OCI-M1 (cell line): Measurements from ENCODE around the gene NT5DC4.

ENCODE experiments used
- DNase-seq: peaks from one replicate; lab custom pipeline; 2025; lab: John Stamatoyannopoulos, UW

The NT5DC4 gene

GRCh38 chr2:112723547-112723940 lies 2.7 kb downstream of the NT5DC4 start:
- DNase-seq: no peak

DNA sequence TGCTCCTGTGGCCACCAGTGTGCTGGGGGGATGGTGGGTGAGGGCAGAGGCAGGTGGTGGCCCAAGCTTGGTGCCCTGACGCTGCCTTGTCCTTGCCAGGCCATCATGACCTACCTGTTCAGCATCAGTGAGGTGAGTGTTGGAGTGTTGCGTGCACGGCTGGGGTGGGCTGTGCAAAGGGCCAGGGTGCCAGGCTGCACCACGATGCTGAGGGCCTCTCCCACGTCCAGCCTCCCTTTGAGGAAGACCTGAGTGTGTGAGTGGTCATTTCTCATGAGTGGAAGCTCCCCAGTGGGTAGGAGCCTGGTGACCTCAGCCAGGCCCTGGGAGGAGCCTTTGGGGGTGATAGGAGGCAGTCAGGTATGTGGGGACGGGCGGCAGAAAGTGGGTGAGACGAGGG lies 3.2 kb downstream of the NT5DC4 start:
- no peak for DNase-seq

DNA sequence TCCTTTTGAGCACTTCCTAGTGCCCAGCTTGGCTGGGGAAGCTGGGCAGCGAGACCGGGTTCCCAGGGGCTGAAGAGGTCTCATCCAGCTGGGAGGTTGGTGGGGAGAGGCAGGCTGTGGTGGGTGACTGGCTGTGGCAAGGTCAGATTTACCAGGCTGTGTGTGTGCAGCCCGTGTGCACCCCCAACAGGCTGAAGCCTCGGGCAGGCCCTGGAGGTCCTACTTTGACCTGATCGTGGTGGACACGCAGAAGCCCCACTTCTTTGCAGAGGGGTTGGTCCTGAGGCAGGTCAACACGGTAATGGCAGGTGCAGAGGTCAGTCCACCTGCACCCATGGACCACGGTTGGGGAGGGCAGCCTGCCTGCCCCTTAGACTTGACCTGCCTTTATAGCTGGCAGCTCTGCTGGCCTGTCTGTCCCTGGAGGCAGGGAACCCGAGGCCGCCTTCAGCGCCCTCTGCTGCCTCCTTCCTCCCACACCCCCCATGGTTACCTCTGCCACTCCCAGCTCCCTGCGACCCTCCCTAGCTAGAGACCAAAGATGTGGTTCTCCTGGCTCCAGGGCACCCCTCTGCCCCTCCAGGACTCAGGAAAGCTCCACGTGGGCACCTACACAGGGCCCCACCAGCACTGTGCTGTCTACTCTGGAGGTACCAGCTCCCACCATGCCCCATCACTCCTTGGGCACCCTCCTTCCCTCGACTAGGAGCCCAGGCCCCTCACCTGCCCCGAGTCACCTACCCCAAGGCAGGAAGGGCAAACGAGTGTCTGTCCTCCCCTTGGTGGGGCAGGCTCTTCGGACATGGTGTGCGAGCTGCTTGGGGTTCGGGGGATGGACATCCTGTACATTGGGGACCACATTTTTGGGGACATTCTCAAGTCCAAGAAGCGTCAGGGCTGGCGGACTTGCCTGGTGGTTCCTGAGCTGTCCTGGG lies 4.0 kb downstream of the NT5DC4 start:
- peak; percentile 74 for DNase-seq

- DNase-seq: peak; percentile 10
These were observed 5.0 kb downstream of the NT5DC4 start for GRCh38 chr2:112725545-112726457.

GRCh38 chr2:112726487-112727190 lies 5.8 kb downstream of the NT5DC4 start:
- peak; percentile 95 for DNase-seq

DNA sequence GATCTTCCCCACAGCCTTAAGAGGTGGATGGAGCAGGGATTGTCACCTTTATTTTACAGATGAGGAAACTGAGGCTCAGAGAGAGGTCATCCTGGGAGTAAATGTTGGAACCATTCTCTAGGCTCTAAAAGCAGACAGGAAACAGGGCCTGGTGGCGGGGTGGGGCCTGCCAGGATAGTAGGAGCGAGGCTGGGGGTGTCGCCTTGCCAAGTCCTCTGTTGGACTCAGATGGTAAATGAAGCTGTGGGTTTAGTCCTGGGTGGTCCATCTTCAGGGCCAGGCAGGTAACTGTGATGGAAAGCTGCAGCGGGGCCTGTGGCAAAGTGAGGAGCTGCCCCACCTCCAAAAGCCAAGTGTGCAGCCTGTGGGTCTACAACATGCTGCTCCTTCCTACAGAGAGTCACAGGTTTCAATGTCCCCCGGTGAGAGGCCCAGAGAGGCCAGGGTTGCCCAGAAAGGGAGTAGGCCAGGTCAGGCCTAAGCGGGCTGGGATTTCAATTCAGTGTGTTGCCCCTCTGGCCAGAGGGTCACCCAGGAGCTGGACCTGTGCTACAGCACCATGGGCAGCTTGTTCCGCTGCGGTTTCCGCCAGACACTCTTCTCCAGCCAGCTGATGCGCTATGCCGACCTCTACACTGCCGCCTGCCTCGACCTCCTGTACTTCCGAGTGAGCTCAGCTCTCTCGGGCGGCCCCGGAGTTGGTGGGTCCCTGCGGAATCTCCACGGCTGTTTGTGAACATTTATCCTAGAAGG lies 6.6 kb downstream of the NT5DC4 start:
- no peak for DNase-seq

GRCh38 chr2:112728029-112728362 lies 7.2 kb downstream of the NT5DC4 start:
- DNase-seq: peak; percentile 56

DNA sequence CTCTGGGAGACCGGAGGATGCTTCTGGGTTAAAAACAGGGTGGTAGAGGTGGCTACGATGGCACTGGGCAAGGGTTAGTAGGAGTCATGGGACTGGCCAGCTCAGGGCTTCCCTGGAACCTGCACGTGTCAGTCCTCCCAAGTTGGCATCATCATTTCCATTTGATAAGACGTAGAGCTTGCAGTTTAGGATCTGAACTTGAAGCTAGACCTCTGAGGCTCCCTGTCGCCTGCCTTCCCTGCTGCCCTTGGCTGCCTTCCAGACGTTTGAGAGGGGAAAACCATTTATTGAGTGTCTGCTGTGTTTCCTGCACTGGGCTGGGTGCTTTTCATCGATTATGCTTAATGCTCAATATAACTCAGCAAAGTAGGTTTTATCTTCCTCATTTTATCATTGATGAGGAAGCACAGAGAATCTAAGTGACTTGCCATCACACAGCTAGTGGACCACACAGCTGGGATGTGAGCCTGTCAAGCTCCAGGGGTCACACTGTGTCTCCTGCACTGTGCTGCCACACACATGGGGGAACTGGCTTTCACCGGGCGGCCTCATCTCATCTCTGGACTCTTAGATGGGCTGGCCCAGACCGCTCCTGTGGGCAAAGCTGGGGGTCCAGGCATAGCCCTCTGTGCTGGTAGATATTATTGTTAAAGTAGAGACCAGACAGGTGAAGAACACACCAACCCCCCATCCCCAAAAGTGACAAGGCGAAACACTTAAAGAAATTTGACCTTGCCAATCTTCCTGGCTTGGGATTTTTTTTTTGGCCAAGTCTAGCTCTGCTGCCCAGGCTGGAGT lies 7.8 kb downstream of the NT5DC4 start:
- DNase-seq: peak; percentile 56

DNA sequence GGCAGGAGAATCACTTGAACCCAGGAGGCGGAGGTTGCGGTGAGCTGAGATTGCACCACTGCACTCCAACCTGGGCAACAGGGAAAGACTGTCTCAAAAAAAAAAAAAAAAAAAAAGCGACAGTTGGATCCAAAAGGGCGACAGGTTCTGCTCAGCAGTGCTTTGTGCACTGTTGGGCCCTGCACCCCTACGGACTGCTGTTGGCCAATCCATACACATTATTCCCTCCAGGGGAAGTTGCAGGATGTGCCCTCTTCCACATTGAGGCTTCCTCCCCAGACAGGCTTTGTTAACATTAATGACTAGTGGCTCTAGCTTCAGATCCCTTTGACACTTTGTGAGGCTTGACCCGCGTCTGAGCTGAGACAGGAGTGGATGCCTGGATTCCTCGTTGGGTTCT lies 9.4 kb downstream of the NT5DC4 start:
- DNase-seq: no peak

GRCh38 chr2:112730791-112731190 lies 10.0 kb downstream of the NT5DC4 start:
- DNase-seq: no peak

DNA sequence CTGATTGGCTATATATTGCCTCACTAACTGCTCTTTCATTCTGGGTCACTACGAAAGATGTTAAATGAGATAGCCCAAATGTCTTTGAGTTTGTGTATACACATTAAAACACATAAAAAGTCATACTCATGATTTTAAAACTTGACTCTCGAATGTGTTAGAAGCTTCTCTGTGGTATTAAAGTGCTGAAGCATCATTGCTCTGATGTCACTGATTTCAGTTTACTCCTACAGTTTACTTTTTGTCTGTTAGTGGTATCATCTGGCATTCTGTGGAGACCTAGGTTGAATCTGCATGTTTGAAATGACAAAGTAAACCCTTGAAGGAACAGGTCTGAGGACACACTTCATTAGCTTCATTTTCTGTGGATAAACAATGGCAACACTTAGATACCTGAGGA lies 10.7 kb downstream of the NT5DC4 start:
- DNase-seq: no peak

GRCh38 chr2:112733456-112733855 lies 12.6 kb downstream of the NT5DC4 start:
- no peak for DNase-seq

- DNase-seq: no peak
These were observed 13.1 kb downstream of the NT5DC4 start for GRCh38 chr2:112733871-112734270.

GRCh38 chr2:112737542-112738232 lies 16.9 kb downstream of the NT5DC4 start:
- no peak for DNase-seq

DNA sequence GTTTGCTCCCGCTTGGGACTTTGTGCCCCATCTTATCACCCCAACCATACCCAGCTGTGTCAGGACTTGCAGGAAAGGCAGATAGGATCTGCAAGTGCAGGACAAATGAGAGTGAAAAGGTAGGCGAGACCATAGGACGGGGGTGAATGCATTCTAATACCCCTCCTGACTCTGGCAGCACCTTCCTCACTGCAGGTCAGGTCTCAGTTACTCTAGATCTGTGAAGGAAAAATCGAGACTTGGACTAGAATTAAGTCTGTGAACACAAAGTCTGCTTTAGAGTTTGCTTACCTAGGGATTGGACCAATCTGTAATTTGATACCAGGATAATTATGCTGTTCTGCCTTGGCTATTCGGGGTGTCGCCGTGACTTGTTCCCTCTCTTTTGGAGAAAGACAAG lies 19.7 kb downstream of the NT5DC4 start:
- no peak for DNase-seq

- peak; percentile 82 for DNase-seq
These were observed 29.1 kb downstream of the NT5DC4 start for GRCh38 chr2:112749755-112750559.

DNA sequence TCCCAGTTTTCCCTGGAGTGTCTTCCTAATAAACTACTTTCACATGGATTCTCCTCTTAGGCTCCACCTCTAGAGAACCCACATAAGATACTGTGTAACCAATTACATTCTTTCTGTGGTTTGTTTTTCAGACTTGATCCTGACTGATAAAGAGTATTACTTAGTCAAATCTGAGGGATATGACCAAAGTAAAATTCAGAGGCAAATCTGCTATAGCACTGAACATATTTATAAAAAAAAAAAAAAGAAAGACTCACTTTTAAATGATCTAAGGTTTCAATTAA lies 29.7 kb downstream of the NT5DC4 start:
- no peak for DNase-seq

GRCh38 chr2:112751451-112752197 lies 30.8 kb downstream of the NT5DC4 start:
- no peak for DNase-seq

- no peak for DNase-seq
These were observed 31.8 kb downstream of the NT5DC4 start for GRCh38 chr2:112752667-112753066.
